BJ (cell line): ENCODE results near the gene TCF20. TPM values are rescaled to one million over a fixed set of nuclear protein-coding genes. Genes with fewer than 3 reads are reported as not detected.
A peak's percentile ranks its signal among the peaks of the same experiment; 100 is the strongest.

ENCODE experiments used
- CTCF ChIA-PET: fragments of 350-600 bp; formaldehyde crosslinking; extraction: SDS; loops from one replicate; lab custom pipeline; 2021; ENCODE audit warnings: antibody characterized with exemption, inconsistent platforms; lab: Yijun Ruan, JAX
- POLR2A ChIA-PET: fragments of 300-600 bp; sonication (Branson Sonifier 250); formaldehyde crosslinking; extraction: SDS; loops from one replicate; lab custom pipeline; 2021; ENCODE audit warnings: antibody characterized with exemption; lab: Charles Lee
- DNase-seq: peaks from one replicate; pipeline ENCODE4 v3.0.0-alpha.2; 2011; ENCODE audit warnings: low read depth
- H3K27me3 ChIP-seq: 2 replicates; pipeline ENCODE4 v1.6.0; 2011; ENCODE audit warnings: low read length; ENCODE audit not compliant: control insufficient read depth, insufficient read depth
- H3K36me3 ChIP-seq: 2 replicates; pipeline ENCODE4 v1.5.1; 2011; ENCODE audit warnings: low read length; ENCODE audit not compliant: control insufficient read depth, insufficient read depth
- H3K4me3 ChIP-seq: 2 replicates; pipeline ENCODE4 v1.5.1; 2011; ENCODE audit warnings: low read depth, mild to moderate bottlenecking, control low read depth, low read length
- polyA minus RNA-seq: library from RNA; depleted of rRNA, polyadenylated mRNA; stranded (reverse); fragments of >200 nt; gene quantifications from 2 replicates; pipeline ENCODE4 v1.2.3, GENCODE V29; 2011; rRNA and poly(A)+ RNA removed
- polyA plus RNA-seq: library from polyadenylated mRNA; depleted of rRNA; stranded (reverse); fragments of >200 nt; gene quantifications from 2 replicates; pipeline ENCODE4 v1.2.3, GENCODE V29; 2011; rRNA removed
- TF ChIP-seq, protein P1 (sequence below): IDR thresholded peaks from 2 replicates; pipeline ENCODE4 v1.5.1; 2011; ENCODE audit warnings: low read depth, mild to moderate bottlenecking, control low read depth, inconsistent platforms, low read length, moderate library complexity; ENCODE audit not compliant: insufficient read depth

TCF20 gene
- polyA plus RNA-seq, result 19.1 and 19.9 TPM in 2 replicates
- polyA minus RNA-seq, result 28.2 and 37.7 TPM in 2 replicates

DNA sequence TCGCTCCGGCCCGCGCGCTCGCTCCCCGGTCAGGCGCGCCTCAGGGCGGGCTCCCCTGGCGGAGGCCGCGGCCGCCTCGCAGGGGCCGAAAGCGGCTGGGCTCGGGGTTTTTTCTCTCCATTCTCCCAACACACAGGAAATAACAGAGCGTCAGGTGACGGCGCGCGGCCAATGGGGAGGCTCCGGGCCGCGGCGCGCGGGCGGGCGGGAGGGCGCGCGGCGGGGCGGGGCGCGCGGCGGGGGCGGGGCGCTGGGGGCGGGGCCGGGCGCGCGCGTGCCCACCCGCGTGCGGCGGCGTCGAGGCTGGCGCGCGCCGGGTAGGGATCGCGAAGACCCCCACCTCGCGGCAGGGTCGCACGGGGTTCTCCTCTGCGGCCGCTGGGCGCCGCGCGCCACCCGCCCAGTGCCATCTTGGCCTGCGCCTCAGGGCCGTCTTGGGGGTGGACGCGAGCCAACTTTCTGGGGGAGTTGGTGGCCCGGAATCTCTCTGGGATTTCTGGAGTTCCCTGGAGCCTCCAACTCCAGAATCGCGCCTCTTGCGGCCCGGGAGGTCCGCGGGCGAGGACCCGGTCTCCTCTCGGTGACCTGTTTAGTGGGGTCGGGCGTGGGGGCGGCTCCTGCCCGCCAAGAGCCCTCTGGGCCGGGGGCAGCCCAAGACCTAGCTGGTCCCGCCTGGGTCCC lies at the start of gene TCF20:
Gene TCF20 (minus strand): TSS at position 144 of the 681 bp plus-strand sequence. CDS start 55,348 bp downstream, outside the sequence.
- Histone ChIP-seq H3K4me3 (peak within 1 kb of the TSS; percentile 91), H3K27me3 (no peaks in the 10 kb centered on the region), H3K36me3 (no peaks in the 10 kb centered on the region)
- ChIA-PET CTCF (no interaction called here), POLR2A (no interaction called here)
- no peak for DNase-seq
- TF ChIP-seq, protein P1, sequence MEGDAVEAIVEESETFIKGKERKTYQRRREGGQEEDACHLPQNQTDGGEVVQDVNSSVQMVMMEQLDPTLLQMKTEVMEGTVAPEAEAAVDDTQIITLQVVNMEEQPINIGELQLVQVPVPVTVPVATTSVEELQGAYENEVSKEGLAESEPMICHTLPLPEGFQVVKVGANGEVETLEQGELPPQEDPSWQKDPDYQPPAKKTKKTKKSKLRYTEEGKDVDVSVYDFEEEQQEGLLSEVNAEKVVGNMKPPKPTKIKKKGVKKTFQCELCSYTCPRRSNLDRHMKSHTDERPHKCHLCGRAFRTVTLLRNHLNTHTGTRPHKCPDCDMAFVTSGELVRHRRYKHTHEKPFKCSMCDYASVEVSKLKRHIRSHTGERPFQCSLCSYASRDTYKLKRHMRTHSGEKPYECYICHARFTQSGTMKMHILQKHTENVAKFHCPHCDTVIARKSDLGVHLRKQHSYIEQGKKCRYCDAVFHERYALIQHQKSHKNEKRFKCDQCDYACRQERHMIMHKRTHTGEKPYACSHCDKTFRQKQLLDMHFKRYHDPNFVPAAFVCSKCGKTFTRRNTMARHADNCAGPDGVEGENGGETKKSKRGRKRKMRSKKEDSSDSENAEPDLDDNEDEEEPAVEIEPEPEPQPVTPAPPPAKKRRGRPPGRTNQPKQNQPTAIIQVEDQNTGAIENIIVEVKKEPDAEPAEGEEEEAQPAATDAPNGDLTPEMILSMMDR, result no peak

DNA sequence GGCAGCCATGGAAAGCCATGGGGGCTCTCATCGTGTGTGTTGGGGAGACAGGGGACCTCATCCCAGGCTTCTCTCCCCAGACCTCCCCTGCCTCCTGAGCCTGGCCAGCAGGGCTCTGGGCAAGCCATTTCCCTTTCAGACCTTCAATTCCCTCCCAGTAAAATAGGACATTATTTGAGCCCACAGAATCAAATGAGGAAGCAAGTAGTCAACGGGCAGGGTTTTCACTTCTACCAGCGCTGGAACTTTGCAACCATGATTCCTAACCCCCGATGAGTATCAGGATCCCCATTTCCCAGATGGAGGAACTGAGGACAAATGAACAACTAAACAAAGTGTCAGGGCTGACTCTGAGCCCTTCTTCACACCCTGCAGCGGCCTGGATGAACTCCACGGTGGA lies 48.9 kb upstream of the TCF20 start:
- DNase-seq, result no peak
- ChIA-PET CTCF (interaction anchor here (0.8 kb wide), 1 partner anchor 224 kb away, joined by 3 read pairs; no protein-coding TSS in a partner anchor), POLR2A (no interaction called here)
- TF ChIP-seq, protein P1, result no peak
- H3K36me3 ChIP-seq, result no peaks in the 10 kb centered on the region
- no peaks in the 10 kb centered on the region for H3K27me3 ChIP-seq
- H3K4me3 ChIP-seq, result no peak overlapping the region

DNA sequence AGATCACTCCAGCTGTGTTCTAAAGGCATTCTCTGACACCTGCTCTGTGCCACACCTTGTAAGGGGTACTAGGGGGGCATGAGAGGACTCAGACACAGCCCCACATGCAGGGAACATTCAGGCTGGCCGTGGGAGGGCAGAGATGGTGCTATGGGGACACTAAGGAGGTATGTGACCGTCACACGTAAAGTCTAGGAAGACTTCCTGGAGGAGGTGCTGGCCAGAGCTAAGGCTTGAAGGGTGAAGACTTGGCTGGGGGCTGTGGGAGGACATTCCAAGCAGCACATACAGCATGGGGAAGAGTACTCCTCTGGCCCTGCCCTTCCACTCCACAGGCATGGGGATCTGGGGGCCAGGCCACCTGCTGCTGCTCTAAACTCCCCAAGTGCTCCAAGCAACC lies 48.5 kb upstream of the TCF20 start:
- POLR2A ChIA-PET, result no interaction called here
- TF ChIP-seq, protein P1, result no peak
- Histone ChIP-seq H3K36me3 (no peaks in the 10 kb centered on the region), H3K4me3 (no peak overlapping the region), H3K27me3 (no peaks in the 10 kb centered on the region)
- CTCF ChIA-PET, result no interaction called here
- no peak for DNase-seq

DNA sequence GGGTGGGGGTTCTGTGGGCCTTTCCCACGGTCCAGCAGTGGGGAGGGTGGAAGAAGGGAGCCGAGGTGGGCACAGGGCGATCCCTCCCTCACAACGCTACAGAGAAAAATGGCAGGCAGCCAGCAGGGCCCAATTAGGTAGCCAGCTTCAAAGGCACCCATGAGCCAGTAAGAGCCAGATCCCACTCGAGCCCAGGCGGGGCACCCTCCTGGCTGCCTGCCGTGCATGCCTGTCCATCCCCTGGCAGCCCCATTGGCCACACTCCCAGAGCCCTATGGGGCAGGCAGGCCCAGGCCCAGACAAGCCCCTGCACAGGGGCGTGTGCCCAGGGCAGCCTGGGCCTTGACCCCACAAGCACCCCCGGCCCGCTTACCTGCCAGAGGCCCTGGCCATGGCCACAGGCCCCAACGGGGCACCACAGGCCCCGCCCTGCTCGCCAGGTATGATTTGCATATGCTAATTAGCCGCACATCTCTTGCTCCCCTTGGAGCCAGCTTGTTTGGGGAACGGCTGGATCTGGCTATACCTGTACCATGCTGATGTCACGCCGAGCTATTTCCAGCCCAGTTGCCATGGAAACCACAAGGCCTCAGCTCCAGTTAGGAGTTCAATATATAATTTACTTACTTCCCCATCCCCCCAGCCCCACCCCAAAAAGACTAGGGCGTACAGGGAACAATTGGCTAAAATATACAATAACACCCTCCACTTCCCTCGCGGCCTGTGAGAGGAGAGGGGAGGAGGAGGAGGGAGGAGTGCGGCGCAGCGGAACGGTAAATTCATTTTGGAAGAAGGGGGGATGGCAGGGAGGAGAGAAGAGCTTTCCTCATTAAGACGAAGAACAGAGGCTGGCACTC lies 47.5 kb upstream of the TCF20 start:
- TF ChIP-seq, protein P1, result no peak
- POLR2A ChIA-PET, result no interaction called here
- no peak for DNase-seq
- CTCF ChIA-PET, result no interaction called here
- H3K27me3 ChIP-seq, result no peaks in the 10 kb centered on the region
- no peaks in the 10 kb centered on the region for H3K36me3 ChIP-seq
- H3K4me3 ChIP-seq, result no peak overlapping the region

DNA sequence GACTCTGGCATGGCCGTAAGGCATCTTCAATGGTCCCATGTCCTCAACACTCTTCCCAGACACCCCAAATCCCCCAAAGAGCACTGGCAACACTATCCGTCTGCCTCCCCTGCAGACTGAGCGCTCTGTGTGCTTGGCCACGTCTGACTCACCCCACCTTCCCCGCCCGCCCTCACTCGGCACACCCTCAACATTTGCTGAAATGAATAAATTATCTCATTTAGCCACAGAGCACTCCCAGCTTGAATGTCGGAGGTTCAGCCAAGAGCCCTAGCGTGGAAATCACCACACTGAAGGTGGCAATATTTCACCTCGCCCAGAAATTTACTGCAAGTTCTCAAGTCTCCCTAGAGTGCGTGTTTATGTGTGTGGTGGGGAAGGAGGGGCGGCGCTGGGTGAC lies 46.6 kb upstream of the TCF20 start:
- POLR2A ChIA-PET, result no interaction called here
- TF ChIP-seq, protein P1, result no peak
- Histone ChIP-seq H3K36me3 (no peaks in the 10 kb centered on the region), H3K4me3 (no peak overlapping the region), H3K27me3 (no peaks in the 10 kb centered on the region)
- DNase-seq, result no peak
- CTCF ChIA-PET, result no interaction called here
